ENCODE measurements around the gene ARL14. TPM values are rescaled to one million over a fixed set of nuclear protein-coding genes. Genes with fewer than 3 reads are reported as not detected.

The ARL14 gene
- polyA plus RNA-seq, 3 donors, result not detected

GRCh38 chr3:160671231-160671630 is 5.7 kb upstream of the ARL14 start:
- DNase-seq (ENCODE audit: extremely low read depth in 1 of 11, low read depth in 9 of 11, low spot score in 4 of 11), result no peak

GRCh38 chr3:160671995-160672394 is 5.0 kb upstream of the ARL14 start:
- DNase-seq (ENCODE audit: extremely low read depth in 1 of 11, low read depth in 9 of 11, low spot score in 4 of 11), result no peak

- no peak for DNase-seq (ENCODE audit: extremely low read depth in 1 of 11, low read depth in 9 of 11, low spot score in 4 of 11)
Measured at GRCh38 chr3:160673188-160673587, 3.8 kb upstream of the ARL14 start.

DNA sequence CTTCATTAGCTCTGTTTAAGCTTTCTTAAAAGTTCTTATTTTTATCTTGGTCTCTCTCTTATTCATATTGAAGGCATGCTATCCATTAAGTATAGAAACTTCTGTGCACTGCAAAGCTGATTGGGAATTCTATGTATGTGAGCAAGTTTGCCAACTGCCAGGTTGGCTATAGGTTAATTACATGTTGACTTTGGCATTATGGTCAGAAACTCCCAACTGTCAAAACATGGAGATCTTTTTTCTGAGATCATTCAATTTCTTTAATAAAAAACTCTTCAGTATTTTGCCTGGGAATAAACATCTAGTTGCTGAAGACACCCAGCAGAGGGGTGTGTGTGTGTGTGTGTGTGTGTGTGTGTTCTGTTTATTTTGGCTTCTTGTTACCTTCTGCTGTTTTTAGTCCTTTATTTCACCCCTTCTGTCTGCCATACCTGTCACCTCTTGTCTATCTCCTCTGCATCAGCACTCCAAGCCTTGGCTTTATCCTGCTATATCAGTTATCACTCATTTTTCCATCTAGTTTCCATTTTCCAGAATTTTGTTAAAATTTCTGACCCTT is 1.3 kb upstream of the ARL14 start:
- DNase-seq (ENCODE audit: extremely low read depth in 1 of 11, low read depth in 9 of 11, low spot score in 4 of 11), result no peak

DNA sequence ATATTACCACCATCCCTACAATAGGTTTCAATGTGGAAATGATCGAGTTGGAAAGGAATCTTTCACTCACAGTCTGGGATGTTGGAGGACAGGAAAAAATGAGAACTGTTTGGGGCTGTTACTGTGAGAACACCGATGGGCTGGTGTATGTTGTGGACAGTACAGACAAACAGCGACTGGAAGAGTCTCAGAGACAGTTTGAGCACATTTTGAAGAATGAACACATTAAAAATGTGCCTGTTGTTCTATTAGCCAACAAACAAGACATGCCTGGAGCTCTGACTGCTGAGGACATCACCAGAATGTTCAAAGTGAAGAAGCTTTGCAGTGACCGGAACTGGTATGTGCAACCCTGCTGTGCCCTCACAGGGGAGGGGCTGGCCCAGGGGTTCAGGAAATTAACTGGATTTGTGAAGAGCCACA is 510 bp downstream of the ARL14 start:
- no peak for DNase-seq (ENCODE audit: extremely low read depth in 1 of 11, low read depth in 9 of 11, low spot score in 4 of 11)

- DNase-seq (ENCODE audit: extremely low read depth in 1 of 11, low read depth in 9 of 11, low spot score in 4 of 11), result peak in 4 of 11 donors; percentile 21 to 43 (median 24)
Measured at GRCh38 chr3:160678292-160678842, 1.4 kb downstream of the ARL14 start.

GRCh38 chr3:160684368-160684740 is 7.4 kb downstream of the ARL14 start:
- DNase-seq (ENCODE audit: extremely low read depth in 1 of 11, low read depth in 9 of 11, low spot score in 4 of 11), result no peak

GRCh38 chr3:160685144-160685766 is 8.3 kb downstream of the ARL14 start:
- no peak for DNase-seq (ENCODE audit: extremely low read depth in 1 of 11, low read depth in 9 of 11, low spot score in 4 of 11)

DNA sequence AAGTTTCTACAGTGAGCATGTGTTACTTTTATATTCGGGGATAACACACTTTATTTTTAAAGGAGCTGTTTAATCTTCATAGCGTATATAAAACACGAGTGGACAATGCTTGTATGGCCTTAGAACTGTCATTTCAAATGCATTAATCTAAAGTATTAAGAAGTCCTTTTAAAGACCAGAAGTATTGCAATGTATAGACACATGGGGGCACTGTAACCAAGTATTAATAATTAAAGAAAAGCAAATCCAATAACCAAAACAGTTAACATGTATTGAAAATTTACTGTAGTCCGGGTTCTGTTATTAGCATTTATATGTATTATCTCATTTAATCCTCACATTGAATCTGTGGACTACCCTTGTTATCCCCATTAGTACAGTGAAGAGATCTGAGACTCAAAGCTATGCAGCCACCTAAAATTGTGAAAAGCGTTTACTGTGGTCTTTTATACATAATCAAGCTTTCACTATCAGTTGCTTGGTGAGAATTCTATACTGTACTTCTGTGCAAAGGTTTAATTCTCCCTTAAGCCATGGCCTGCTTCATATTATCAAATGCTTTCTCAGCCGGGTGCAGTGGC is 10.1 kb downstream of the ARL14 start:
- DNase-seq (ENCODE audit: extremely low read depth in 1 of 11, low read depth in 9 of 11, low spot score in 4 of 11), result no peak

GRCh38 chr3:160691151-160691550 is 14.2 kb downstream of the ARL14 start:
- DNase-seq (ENCODE audit: extremely low read depth in 1 of 11, low read depth in 9 of 11, low spot score in 4 of 11), result no peak

GRCh38 chr3:160691962-160692361 is 15.0 kb downstream of the ARL14 start:
- DNase-seq (ENCODE audit: extremely low read depth in 1 of 11, low read depth in 9 of 11, low spot score in 4 of 11), result no peak

GRCh38 chr3:160693191-160693590 is 16.2 kb downstream of the ARL14 start:
- DNase-seq (ENCODE audit: extremely low read depth in 1 of 11, low read depth in 9 of 11, low spot score in 4 of 11), result no peak

DNA sequence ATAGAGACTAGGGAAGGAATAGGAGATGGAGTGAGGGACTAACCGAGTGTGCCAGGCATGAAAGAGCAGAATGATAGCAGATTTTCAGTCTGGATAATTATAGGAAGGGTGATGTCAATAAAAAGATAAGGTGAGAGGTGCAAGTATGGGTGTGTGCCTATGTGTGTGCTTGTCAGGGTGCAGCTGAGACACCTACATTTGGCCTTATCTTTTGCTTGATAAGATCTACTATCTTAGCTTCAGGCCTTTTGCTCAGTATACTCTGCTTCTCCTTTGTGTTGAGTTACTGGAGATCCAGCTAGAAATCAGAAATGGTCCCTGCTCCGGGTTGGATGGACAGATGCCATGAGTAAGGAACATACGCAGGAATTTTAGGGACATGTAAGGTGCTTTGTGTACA is 17.4 kb downstream of the ARL14 start:
- no peak for DNase-seq (ENCODE audit: extremely low read depth in 1 of 11, low read depth in 9 of 11, low spot score in 4 of 11)

DNA sequence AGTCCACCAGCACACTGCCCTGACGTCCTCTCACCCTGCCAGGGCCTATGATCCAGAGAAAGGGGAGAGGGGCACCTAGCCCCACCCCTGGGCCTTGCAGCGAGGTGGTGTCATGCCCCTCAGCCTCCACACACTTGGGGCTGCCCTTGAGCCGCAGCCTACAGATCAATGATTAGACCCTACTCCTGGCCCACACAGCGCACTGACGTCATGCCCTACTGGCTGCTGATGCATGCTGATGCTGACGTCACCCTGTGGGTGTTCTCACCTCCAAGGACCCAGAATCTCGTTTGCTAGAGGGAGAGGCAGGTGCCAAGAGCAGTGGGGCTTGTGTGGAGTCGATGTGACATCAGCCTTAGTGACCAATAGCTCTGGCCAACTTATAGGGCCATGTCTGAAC is 18.0 kb downstream of the ARL14 start:
- DNase-seq (ENCODE audit: extremely low read depth in 1 of 11, low read depth in 9 of 11, low spot score in 4 of 11), result no peak

DNA sequence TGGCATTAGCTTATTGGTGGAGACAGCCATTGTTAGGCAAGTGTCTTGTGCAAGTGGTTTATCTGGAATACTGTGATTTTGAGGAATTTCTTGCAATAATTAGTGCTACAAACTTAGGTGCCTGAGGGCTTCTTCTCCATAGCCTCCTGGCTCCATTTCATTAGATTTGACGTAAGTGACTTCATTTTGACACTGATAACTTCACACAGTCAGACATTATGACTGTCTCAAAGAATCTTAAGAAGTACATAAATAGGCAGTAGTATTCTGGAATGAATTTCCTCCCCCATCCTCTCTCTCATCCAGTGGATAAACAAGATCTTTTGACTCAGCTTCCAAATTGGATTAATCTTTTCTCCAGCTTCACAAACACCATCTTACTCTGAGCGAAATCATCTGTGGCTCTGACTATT is 19.0 kb downstream of the ARL14 start:
- no peak for DNase-seq (ENCODE audit: extremely low read depth in 1 of 11, low read depth in 9 of 11, low spot score in 4 of 11)

- DNase-seq (ENCODE audit: extremely low read depth in 1 of 11, low read depth in 9 of 11, low spot score in 4 of 11), result no peak
Measured at GRCh38 chr3:160697637-160698380, 20.8 kb downstream of the ARL14 start.

GRCh38 chr3:160698599-160699195 is 21.7 kb downstream of the ARL14 start:
- no peak for DNase-seq (ENCODE audit: extremely low read depth in 1 of 11, low read depth in 9 of 11, low spot score in 4 of 11)

DNA sequence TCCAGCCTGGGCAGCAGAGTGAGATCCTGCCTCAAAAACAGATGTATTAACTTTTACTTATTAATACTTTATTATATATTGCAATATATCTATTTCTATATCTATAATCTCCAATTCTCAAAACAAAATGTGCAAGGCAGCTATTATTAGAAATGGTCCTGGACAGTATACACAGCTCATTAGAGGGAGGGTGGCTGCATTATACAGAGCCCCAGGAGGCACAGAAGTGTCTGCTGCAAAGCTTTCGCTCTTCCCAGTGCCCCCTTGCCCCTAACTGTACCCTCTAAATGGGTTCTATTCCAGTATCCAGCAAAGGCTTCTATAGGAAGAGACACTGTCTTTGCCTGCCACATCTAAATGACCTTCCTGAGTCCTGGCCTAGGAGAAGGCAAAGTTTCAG is 24.5 kb downstream of the ARL14 start:
- DNase-seq (ENCODE audit: extremely low read depth in 1 of 11, low read depth in 9 of 11, low spot score in 4 of 11), result no peak

GRCh38 chr3:160702290-160702689 is 25.3 kb downstream of the ARL14 start:
- DNase-seq (ENCODE audit: extremely low read depth in 1 of 11, low read depth in 9 of 11, low spot score in 4 of 11), result no peak

- no peak for DNase-seq (ENCODE audit: extremely low read depth in 1 of 11, low read depth in 9 of 11, low spot score in 4 of 11)
Measured at GRCh38 chr3:160703974-160704373, 27.0 kb downstream of the ARL14 start.

Data from renal cortex interstitium (tissue), 11 donors.